Measurements from ENCODE around the gene SYNJ2.

Gene SYNJ2

GRCh38 chr6:158010591-158011477, 29.2 kb downstream of the SYNJ2 start:
- no peak for DNase-seq (ENCODE audit: extremely low read depth in 1 of 2, low read depth in 1 of 2)

- DNase-seq (ENCODE audit: extremely low read depth in 1 of 2, low read depth in 1 of 2): no peak
These were observed 29.8 kb downstream of the SYNJ2 start for GRCh38 chr6:158011478-158011920.

- no peak for DNase-seq (ENCODE audit: extremely low read depth in 1 of 2, low read depth in 1 of 2)
These were observed 30.4 kb downstream of the SYNJ2 start for GRCh38 chr6:158011980-158012566.

GRCh38 chr6:158013904-158014504, 32.3 kb downstream of the SYNJ2 start:
- DNase-seq (ENCODE audit: extremely low read depth in 1 of 2, low read depth in 1 of 2): no peak

- DNase-seq (ENCODE audit: extremely low read depth in 1 of 2, low read depth in 1 of 2): no peak
These were observed 33.0 kb downstream of the SYNJ2 start for GRCh38 chr6:158014505-158015187.

- no peak for DNase-seq (ENCODE audit: extremely low read depth in 1 of 2, low read depth in 1 of 2)
These were observed 33.5 kb downstream of the SYNJ2 start for GRCh38 chr6:158015188-158015506.

GRCh38 chr6:158016571-158017383, 35.1 kb downstream of the SYNJ2 start:
- DNase-seq (ENCODE audit: extremely low read depth in 1 of 2, low read depth in 1 of 2): no peak

GRCh38 chr6:158017621-158018040, 36.0 kb downstream of the SYNJ2 start:
- no peak for DNase-seq (ENCODE audit: extremely low read depth in 1 of 2, low read depth in 1 of 2)

GRCh38 chr6:158018041-158018771, 36.5 kb downstream of the SYNJ2 start:
- no peak for DNase-seq (ENCODE audit: extremely low read depth in 1 of 2, low read depth in 1 of 2)

- no peak for DNase-seq (ENCODE audit: extremely low read depth in 1 of 2, low read depth in 1 of 2)
These were observed 37.2 kb downstream of the SYNJ2 start for GRCh38 chr6:158018851-158019361.

GRCh38 chr6:158019416-158019815, 37.8 kb downstream of the SYNJ2 start:
- no peak for DNase-seq (ENCODE audit: extremely low read depth in 1 of 2, low read depth in 1 of 2)

- DNase-seq (ENCODE audit: extremely low read depth in 1 of 2, low read depth in 1 of 2): no peak
These were observed 38.6 kb downstream of the SYNJ2 start for GRCh38 chr6:158020272-158020711.

- DNase-seq (ENCODE audit: extremely low read depth in 1 of 2, low read depth in 1 of 2): no peak
These were observed 39.1 kb downstream of the SYNJ2 start for GRCh38 chr6:158020811-158021210.

GRCh38 chr6:158021376-158021775, 39.7 kb downstream of the SYNJ2 start:
- DNase-seq (ENCODE audit: extremely low read depth in 1 of 2, low read depth in 1 of 2): no peak

GRCh38 chr6:158021814-158022748, 40.4 kb downstream of the SYNJ2 start:
- DNase-seq (ENCODE audit: extremely low read depth in 1 of 2, low read depth in 1 of 2): no peak

- DNase-seq (ENCODE audit: extremely low read depth in 1 of 2, low read depth in 1 of 2): no peak
These were observed 41.3 kb downstream of the SYNJ2 start for GRCh38 chr6:158022749-158023596.

GRCh38 chr6:158023597-158023939, 41.9 kb downstream of the SYNJ2 start:
- DNase-seq (ENCODE audit: extremely low read depth in 1 of 2, low read depth in 1 of 2): no peak
